ENCODE data around the gene FAAH. TPM values are rescaled to one million over a fixed set of nuclear protein-coding genes. Genes with fewer than 3 reads are reported as not detected.

The FAAH gene
- total and polyA plus RNA-seq, 10 of the 15 experiments (the other 5 are each of a cell fraction or from before 2014, with no cell fraction given) = 0.07 to 2.5 (median 0.64) TPM; not detected in 1

DNA sequence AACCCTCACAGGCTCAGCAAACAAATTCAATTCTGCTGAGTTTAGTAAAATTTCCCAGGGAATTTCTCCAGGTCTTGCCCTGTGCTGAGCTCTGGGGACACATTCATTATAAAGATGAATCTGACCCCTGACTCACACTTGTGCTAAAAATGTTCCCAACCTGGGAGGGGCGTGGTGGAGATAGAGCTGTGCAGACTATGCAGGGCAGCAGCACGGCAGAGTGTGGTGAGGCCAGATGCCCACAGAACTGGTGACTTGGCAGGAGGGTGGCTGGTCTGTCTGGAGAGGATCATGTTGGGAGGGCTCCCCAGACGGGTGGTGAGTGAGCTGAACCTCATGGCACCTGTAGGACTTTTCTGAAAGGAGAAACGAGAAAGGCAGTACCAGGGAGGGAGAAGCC, 31.6 kb downstream of the FAAH start:
- Histone ChIP-seq H3K36me3 (ENCODE audit: control insufficient read depth in 2 of 2, insufficient read depth in 2 of 2, low read length in 1 of 2) (no peaks in the 10 kb centered on the region), H3K4me1 (ENCODE audit: control insufficient read depth, insufficient read depth, low read length) (no peaks in the 10 kb centered on the region), H3K9me3 (replicated peaks; ENCODE audit: control insufficient read depth, insufficient read depth, low read length) (no peaks in the 10 kb centered on the region), H3K4me2 (ENCODE audit: control insufficient read depth, insufficient read depth) (no peak overlapping the region), H3K9ac (ENCODE audit: control insufficient read depth, insufficient read depth, low read length) (no peak overlapping the region), H3K27ac (ENCODE audit: control insufficient read depth, insufficient read depth) (no peak overlapping the region), H4K20me1 (ENCODE audit: control insufficient read depth, insufficient read depth) (no peaks in the 10 kb centered on the region), H3K27me3 (replicated peaks in 1 of 2; ENCODE audit: control insufficient read depth in 2 of 2, insufficient read depth in 2 of 2, low read length in 1 of 2) (no peaks in the 10 kb centered on the region; a peak in 3 of 4 replicates), H3K79me2 (ENCODE audit: control insufficient read depth, insufficient read depth, low read length) (no peaks in the 10 kb centered on the region), H2AFZ (ENCODE audit: control insufficient read depth, low read depth, low read length) (no peak overlapping the region), H3K4me3 (no peak overlapping the region)
- 1% methylated on average over 4 of the region's 4 CpGs for WGBS (ENCODE audit: insufficient coverage, insufficient replicate concordance, low lambda C conversion rate, missing lambda C conversion rate)
- ATAC-seq = no peak
- ChIA-PET CTCF (interaction anchor here (0.6 to 1.7 kb wide), 4 partner anchors 14 to 31 kb away, joined by 3 to 4 read pairs (median 4); no protein-coding TSS in a partner anchor), POLR2A (no interaction called here), SMC1A (ENCODE audit: uncharacterized antibody, unreplicated experiment) (interaction anchor here (0.7 kb wide), 1 partner anchor 385 kb away, joined by 3 read pairs; no protein-coding TSS in a partner anchor), RAD21 (ENCODE audit: unreplicated experiment) (no interaction called here)
- no TSS peak for BruUV-seq (replicated peaks)
- DNase-seq (ENCODE audit: low read depth, low spot score) = no peak
- no peak for FAIRE-seq
- intact Hi-C loops (cut with micrococcal nuclease; ENCODE audit: unreplicated experiment) (no loop called here), in situ Hi-C loops (cut with MboI) (no loop called here)
- TF ChIP-seq MTA3 (IDR thresholded peaks at IDR 0.05; ENCODE audit: borderline replicate concordance, low read length) (no peak), NR2C2 (IDR thresholded peaks at IDR 0.05; ENCODE audit: borderline replicate concordance, control insufficient read depth, insufficient read length, low read depth) (no peak), YBX1 (IDR thresholded peaks at IDR 0.05) (no peak), ATF7 (IDR thresholded peaks at IDR 0.05; ENCODE audit: low read depth) (no peak), TCF3 (IDR thresholded peaks at IDR 0.05; ENCODE audit: borderline replicate concordance, insufficient read depth, low read depth, low read length) (no peak), HCFC1 (IDR thresholded peaks at IDR 0.05; ENCODE audit: low read length) (no peak), RAD21 (IDR thresholded peaks at IDR 0.05; ENCODE audit: insufficient read depth, low read depth, low read length) (no peak), EGR1 (IDR thresholded peaks at IDR 0.05; ENCODE audit: borderline replicate concordance in 1 of 2, low read depth in 2 of 2, low read length in 2 of 2) (no peak), MXI1 (IDR thresholded peaks at IDR 0.05; ENCODE audit: low read depth, low read length) (no peak), FOXM1 (IDR thresholded peaks at IDR 0.05; ENCODE audit: low read depth, low read length) (no peak), MYC (IDR thresholded peaks at IDR 0.05; ENCODE audit: insufficient read depth, insufficient read length, insufficient replicate concordance, low read length, severe bottlenecking) (no peak), CBFB (IDR thresholded peaks at IDR 0.05; ENCODE audit: low read depth) (no peak), SPI1 (IDR thresholded peaks at IDR 0.05; ENCODE audit: borderline replicate concordance, insufficient read depth, low read depth, low read length) (no peak)
- TF ChIP-seq, protein P1, sequence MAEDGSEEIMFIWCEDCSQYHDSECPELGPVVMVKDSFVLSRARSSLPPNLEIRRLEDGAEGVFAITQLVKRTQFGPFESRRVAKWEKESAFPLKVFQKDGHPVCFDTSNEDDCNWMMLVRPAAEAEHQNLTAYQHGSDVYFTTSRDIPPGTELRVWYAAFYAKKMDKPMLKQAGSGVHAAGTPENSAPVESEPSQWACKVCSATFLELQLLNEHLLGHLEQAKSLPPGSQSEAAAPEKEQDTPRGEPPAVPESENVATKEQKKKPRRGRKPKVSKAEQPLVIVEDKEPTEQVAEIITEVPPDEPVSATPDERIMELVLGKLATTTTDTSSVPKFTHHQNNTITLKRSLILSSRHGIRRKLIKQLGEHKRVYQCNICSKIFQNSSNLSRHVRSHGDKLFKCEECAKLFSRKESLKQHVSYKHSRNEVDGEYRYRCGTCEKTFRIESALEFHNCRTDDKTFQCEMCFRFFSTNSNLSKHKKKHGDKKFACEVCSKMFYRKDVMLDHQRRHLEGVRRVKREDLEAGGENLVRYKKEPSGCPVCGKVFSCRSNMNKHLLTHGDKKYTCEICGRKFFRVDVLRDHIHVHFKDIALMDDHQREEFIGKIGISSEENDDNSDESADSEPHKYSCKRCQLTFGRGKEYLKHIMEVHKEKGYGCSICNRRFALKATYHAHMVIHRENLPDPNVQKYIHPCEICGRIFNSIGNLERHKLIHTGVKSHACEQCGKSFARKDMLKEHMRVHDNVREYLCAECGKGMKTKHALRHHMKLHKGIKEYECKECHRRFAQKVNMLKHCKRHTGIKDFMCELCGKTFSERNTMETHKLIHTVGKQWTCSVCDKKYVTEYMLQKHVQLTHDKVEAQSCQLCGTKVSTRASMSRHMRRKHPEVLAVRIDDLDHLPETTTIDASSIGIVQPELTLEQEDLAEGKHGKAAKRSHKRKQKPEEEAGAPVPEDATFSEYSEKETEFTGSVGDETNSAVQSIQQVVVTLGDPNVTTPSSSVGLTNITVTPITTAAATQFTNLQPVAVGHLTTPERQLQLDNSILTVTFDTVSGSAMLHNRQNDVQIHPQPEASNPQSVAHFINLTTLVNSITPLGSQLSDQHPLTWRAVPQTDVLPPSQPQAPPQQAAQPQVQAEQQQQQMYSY (CRISPR knock-in tag; IDR thresholded peaks at IDR 0.05) = no peak
- TF ChIP-seq, protein P2, sequence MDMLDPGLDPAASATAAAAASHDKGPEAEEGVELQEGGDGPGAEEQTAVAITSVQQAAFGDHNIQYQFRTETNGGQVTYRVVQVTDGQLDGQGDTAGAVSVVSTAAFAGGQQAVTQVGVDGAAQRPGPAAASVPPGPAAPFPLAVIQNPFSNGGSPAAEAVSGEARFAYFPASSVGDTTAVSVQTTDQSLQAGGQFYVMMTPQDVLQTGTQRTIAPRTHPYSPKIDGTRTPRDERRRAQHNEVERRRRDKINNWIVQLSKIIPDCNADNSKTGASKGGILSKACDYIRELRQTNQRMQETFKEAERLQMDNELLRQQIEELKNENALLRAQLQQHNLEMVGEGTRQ (IDR thresholded peaks at IDR 0.05; ENCODE audit: borderline replicate concordance, low read depth, low read length) = no peak
- TF ChIP-seq, protein P3, sequence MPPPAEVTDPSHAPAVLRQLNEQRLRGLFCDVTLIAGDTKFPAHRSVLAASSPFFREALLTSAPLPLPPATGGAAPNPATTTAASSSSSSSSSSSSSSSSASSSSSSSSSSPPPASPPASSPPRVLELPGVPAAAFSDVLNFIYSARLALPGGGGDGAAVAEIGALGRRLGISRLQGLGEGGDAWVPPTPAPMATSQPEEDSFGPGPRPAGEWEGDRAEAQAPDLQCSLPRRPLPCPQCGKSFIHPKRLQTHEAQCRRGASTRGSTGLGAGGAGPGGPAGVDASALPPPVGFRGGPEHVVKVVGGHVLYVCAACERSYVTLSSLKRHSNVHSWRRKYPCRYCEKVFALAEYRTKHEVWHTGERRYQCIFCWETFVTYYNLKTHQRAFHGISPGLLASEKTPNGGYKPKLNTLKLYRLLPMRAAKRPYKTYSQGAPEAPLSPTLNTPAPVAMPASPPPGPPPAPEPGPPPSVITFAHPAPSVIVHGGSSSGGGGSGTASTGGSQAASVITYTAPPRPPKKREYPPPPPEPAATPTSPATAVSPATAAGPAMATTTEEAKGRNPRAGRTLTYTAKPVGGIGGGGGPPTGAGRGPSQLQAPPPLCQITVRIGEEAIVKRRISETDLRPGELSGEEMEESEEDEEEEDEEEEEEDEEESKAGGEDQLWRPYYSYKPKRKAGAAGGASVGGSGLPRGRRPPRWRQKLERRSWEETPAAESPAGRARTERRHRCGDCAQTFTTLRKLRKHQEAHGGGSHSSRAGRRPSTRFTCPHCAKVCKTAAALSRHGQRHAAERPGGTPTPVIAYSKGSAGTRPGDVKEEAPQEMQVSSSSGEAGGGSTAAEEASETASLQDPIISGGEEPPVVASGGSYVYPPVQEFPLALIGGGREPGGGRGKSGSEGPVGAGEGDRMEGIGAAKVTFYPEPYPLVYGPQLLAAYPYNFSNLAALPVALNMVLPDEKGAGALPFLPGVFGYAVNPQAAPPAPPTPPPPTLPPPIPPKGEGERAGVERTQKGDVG (CRISPR knock-in tag; IDR thresholded peaks at IDR 0.05) = no peak
- TF ChIP-seq, protein P4, sequence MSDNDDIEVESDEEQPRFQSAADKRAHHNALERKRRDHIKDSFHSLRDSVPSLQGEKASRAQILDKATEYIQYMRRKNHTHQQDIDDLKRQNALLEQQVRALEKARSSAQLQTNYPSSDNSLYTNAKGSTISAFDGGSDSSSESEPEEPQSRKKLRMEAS (IDR thresholded peaks at IDR 0.05; ENCODE audit: low read depth, low read length) = no peak
